ENCODE measurements around the gene OR10V1. TPM values are rescaled to one million over a fixed set of nuclear protein-coding genes. Genes with fewer than 3 reads are reported as not detected.

The OR10V1 gene
- total and polyA plus RNA-seq, 2 donors from 2014 or later: not detected

DNA sequence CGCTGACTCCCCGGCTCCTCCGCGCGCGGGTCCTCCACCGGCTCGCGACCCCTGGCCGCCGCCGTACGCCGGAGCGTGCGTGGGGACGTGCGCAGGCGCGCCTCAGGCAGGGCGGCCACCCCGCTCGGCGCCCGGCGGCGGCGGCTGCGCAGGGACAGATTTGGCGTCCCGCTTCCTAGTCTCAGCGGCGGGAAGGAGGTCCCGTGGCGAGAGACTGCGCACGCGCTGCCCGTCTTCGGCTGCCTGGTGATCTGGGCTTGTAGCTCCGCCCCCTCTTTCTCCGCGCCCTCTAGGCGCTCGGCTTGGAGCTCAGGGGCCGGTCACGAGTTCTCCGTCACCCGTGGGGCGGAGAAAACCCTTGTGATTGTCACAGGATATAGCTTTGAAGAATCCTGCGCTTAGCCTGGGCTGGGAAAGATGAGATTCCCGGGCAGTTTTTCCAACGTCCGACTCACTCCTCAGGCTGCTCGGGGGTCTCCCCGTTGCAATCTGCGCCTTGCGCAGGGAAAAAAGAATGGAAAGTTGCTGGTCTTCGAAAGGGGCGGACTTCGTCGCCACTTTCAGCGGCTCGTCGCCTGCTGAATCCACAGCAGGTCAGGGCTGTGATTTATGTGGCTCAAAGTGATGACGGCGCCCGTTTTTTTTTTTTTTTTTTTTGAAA is 44.6 kb downstream of the OR10V1 start, which contains the start of gene PATL1:
PATL1 (minus strand) TSS at position 88 of the 661 bp plus-strand sequence. CDS start 142 bp downstream, outside the sequence.
- no peaks in the 10 kb centered on the region for H3K9me3 ChIP-seq (ENCODE audit: control insufficient read depth in 2 of 3, insufficient read depth in 1 of 3, low read length in 3 of 3)
- peaks cover 2 to 15% (median 6%) of the 10 kb centered on the region in 3 donors for H3K36me3 ChIP-seq (ENCODE audit: control insufficient read depth in 2 of 3, insufficient read depth in 3 of 3, low read length in 3 of 3)
- FAIRE-seq: peak; percentile 69
- H3K4me3 ChIP-seq (ENCODE audit: low read length in 3 of 3): peak within 1 kb of the TSS; percentile 86 to 93 (median 90)
- H3K4me1 ChIP-seq (ENCODE audit: control insufficient read depth in 2 of 3, insufficient read depth in 2 of 3, low read depth in 1 of 3, low read length in 3 of 3): peaks cover 0 to 16% (median 12%) of the 10 kb centered on the region in 3 donors
- TF ChIP-seq, protein P1, sequence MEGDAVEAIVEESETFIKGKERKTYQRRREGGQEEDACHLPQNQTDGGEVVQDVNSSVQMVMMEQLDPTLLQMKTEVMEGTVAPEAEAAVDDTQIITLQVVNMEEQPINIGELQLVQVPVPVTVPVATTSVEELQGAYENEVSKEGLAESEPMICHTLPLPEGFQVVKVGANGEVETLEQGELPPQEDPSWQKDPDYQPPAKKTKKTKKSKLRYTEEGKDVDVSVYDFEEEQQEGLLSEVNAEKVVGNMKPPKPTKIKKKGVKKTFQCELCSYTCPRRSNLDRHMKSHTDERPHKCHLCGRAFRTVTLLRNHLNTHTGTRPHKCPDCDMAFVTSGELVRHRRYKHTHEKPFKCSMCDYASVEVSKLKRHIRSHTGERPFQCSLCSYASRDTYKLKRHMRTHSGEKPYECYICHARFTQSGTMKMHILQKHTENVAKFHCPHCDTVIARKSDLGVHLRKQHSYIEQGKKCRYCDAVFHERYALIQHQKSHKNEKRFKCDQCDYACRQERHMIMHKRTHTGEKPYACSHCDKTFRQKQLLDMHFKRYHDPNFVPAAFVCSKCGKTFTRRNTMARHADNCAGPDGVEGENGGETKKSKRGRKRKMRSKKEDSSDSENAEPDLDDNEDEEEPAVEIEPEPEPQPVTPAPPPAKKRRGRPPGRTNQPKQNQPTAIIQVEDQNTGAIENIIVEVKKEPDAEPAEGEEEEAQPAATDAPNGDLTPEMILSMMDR (IDR thresholded peaks at IDR 0.05; ENCODE audit: borderline replicate concordance, extremely low read depth, insufficient read depth): no peak
- peak within 1 kb of the TSS; percentile 100 for H3K27ac ChIP-seq (ENCODE audit: low read depth in 2 of 2, low read length in 2 of 2)
- H3K9ac ChIP-seq (ENCODE audit: low read length in 3 of 3): peak within 1 kb of the TSS; percentile 88 to 93 (median 89)
- peak; percentile 99 to 100 (median 99) for DNase-seq
- intact Hi-C loops (cut with DNase I): no loop called here
- H3K27me3 ChIP-seq (ENCODE audit: control insufficient read depth, insufficient read depth, low read length): no peaks in the 10 kb centered on the region

DNA sequence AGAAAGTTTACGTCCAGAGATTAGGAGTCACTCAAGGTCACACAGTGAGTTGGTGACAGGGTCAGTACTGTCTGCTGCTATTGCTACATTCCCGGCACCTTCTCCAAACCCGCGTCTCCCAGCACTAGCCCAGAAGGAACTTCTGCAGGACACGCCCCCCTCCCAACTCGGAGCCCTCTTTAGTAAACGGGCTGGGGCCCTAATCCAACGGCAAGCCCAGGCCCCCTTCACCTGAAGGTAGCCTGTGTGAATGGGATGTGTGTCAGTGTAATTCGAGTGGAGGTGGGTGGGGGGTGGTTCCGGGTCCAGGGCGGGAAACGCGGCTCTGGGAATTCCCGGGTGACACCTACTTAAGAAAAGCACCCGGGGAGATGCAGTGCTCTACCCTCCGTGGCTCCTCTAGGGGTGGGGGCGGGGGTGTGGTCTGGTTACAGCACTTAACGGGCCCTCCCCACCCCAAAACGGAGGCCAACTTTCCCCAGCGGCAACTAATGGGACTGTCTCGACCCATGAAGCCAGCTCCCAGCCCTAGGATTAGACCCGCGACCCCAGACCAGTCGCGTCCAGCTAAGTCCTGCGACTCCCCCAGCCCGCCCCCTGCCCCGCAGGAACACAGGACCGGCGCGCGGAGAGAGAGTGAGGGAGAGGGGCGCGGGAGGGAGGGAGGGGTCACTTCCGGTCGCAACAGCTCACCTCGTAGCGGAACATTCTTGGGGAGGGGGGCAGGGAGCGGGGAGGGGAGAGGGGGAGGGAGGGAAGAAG is 45.3 kb downstream of the OR10V1 start:
- peaks cover 0 to 16% (median 12%) of the 10 kb centered on the region in 3 donors for H3K4me1 ChIP-seq (ENCODE audit: control insufficient read depth in 2 of 3, insufficient read depth in 2 of 3, low read depth in 1 of 3, low read length in 3 of 3)
- TF ChIP-seq, protein P1 (IDR thresholded peaks at IDR 0.05; ENCODE audit: borderline replicate concordance, extremely low read depth, insufficient read depth): no peak

DNA sequence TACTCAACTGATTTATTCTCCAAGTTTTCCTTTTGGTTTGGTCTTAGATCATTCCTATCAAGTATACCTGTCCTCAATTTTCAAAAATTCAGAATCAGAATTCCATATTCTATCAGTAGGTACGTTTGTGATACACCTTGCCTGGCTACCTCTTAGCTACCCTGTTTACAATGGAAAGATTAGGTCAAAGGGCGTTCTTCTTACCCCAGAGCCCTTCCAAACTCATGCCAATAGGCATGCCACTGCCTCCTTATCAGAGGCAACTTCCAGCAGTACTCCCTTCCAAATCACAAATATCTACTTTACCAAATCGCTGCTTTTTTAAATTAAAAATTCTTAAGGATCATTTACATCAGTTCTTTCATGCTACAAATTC is 45.8 kb downstream of the OR10V1 start:
- no peak for DNase-seq
- Histone ChIP-seq H3K4me1 (ENCODE audit: control insufficient read depth in 2 of 3, insufficient read depth in 2 of 3, low read depth in 1 of 3, low read length in 3 of 3) (peaks cover 0 to 16% (median 12%) of the 10 kb centered on the region in 3 donors), H3K27ac (ENCODE audit: low read depth in 2 of 2, low read length in 2 of 2) (peak overlapping the region in 1 of 2 donors; percentile 84), H3K9me3 (ENCODE audit: control insufficient read depth in 2 of 3, insufficient read depth in 1 of 3, low read length in 3 of 3) (no peaks in the 10 kb centered on the region), H3K9ac (ENCODE audit: low read length in 3 of 3) (peak overlapping the region; percentile 3 to 86 (median 39)), H3K36me3 (ENCODE audit: control insufficient read depth in 2 of 3, insufficient read depth in 3 of 3, low read length in 3 of 3) (peaks cover 5 to 19% (median 6%) of the 10 kb centered on the region in 3 donors), H3K4me3 (ENCODE audit: low read length in 3 of 3) (peak overlapping the region; percentile 51 to 85 (median 71)), H3K27me3 (ENCODE audit: control insufficient read depth, insufficient read depth, low read length) (no peaks in the 10 kb centered on the region)
- intact Hi-C loops (cut with DNase I): no loop called here
- TF ChIP-seq, protein P1 (IDR thresholded peaks at IDR 0.05; ENCODE audit: borderline replicate concordance, extremely low read depth, insufficient read depth): no peak
- FAIRE-seq: no peak

More for the DNA sequence above, 45.3 kb downstream of the OR10V1 start:
- no peak for FAIRE-seq
- intact Hi-C loops (cut with DNase I): no loop called here
- Histone ChIP-seq H3K27ac (ENCODE audit: low read depth in 2 of 2, low read length in 2 of 2) (peak overlapping the region; percentile 84 to 100), H3K9me3 (ENCODE audit: control insufficient read depth in 2 of 3, insufficient read depth in 1 of 3, low read length in 3 of 3) (no peaks in the 10 kb centered on the region), H3K9ac (ENCODE audit: low read length in 3 of 3) (peak overlapping the region; percentile 3 to 86 (median 39)), H3K36me3 (ENCODE audit: control insufficient read depth in 2 of 3, insufficient read depth in 3 of 3, low read length in 3 of 3) (peaks cover 2 to 18% (median 6%) of the 10 kb centered on the region in 3 donors), H3K4me3 (ENCODE audit: low read length in 3 of 3) (peak overlapping the region; percentile 51 to 85 (median 71)), H3K27me3 (ENCODE audit: control insufficient read depth, insufficient read depth, low read length) (no peaks in the 10 kb centered on the region)
- peak in 4 of 5 donors; percentile 43 to 88 (median 54) for DNase-seq

All from kidney (tissue), 14 donors.